GM12878 (cell line): Measurements from ENCODE around the gene CREBRF. TPM values are rescaled to one million over a fixed set of nuclear protein-coding genes. Genes with fewer than 3 reads are reported as not detected.

Experiments
- ATAC-seq: fragments of 200-7000 bp; cut with Tn5 transposase; 3 replicates; pipeline ENCODE4 v1.9.1; 2020; ENCODE audit warnings: mild to moderate bottlenecking, moderate library complexity
- BruUV-seq: library from RNA; stranded (reverse); fragments of 400-500 nt; replicated peaks from 2 replicates; lab custom pipeline; 2021; lab: Mats Ljungman, UMichigan
- CTCF ChIA-PET: fragments of 300-600 bp; sonication (Branson Sonifier 250); formaldehyde crosslinking; extraction: SDS; loops from one replicate; lab custom pipeline; 2021; ENCODE audit warnings: inconsistent platforms; lab: Yijun Ruan, JAX
- POLR2A ChIA-PET: fragments of 350-600 bp; formaldehyde crosslinking; extraction: SDS; loops from one replicate; lab custom pipeline; 2021; ENCODE audit warnings: inconsistent platforms; lab: Charles Lee
- RAD21 ChIA-PET: fragments of 300-600 bp; sonication (Branson Sonifier 250); formaldehyde crosslinking; loops from one replicate; lab custom pipeline; 2023; ENCODE audit warnings: antibody characterized with exemption; ENCODE audit not compliant: unreplicated experiment; lab: Charles Lee
- SMC1A ChIA-PET: fragments of 300-600 bp; sonication (Branson Sonifier 250); formaldehyde crosslinking; loops from one replicate; lab custom pipeline; 2023; ENCODE audit not compliant: unreplicated experiment, uncharacterized antibody; lab: Charles Lee
- DNase-seq: peaks from one replicate; pipeline ENCODE4 v3.0.0-alpha.2; 2011; ENCODE audit warnings: low read depth, low spot score
- FAIRE-seq: peaks from 3 replicates; lab custom pipeline; 2011; peaks lifted over from hg19 to GRCh38; lab: Jason Lieb, UNC
- H2AFZ ChIP-seq: 2 replicates; pipeline ENCODE4 v1.6.0; 2011; ENCODE audit warnings: low read depth, low read length, control low read depth; ENCODE audit not compliant: control insufficient read depth
- H3K27ac ChIP-seq: 2 replicates; pipeline ENCODE4 v1.5.1; 2011; ENCODE audit warnings: control low read depth; ENCODE audit not compliant: control insufficient read depth, insufficient read depth
- H3K27me3 ChIP-seq, 2 experiments: replicated peaks in 1 of 2; 2 replicates each; pipeline versions ENCODE4 v1.6.0 to v1.6.1; 2011; ENCODE audit warnings: low read length in 1 of 2; ENCODE audit not compliant: control insufficient read depth in 2 of 2, insufficient read depth in 2 of 2
- H3K36me3 ChIP-seq, 2 experiments: 2 replicates each; pipeline ENCODE4 v1.5.1; 2011; ENCODE audit warnings: low read length in 1 of 2; ENCODE audit not compliant: control insufficient read depth in 2 of 2, insufficient read depth in 2 of 2
- H3K4me1 ChIP-seq: 2 replicates; pipeline ENCODE4 v1.6.1; 2011; ENCODE audit warnings: mild to moderate bottlenecking, low read length, moderate library complexity, mixed read lengths; ENCODE audit not compliant: control insufficient read depth, insufficient read depth
- H3K4me2 ChIP-seq: 2 replicates; pipeline ENCODE4 v1.6.0; 2011; ENCODE audit warnings: control low read depth; ENCODE audit not compliant: control insufficient read depth, insufficient read depth
- H3K4me3 ChIP-seq: fragments of 200-600 bp; sonication (generic); 2 replicates; pipeline ENCODE4 v1.5.1; 2016
- H3K79me2 ChIP-seq: 2 replicates; pipeline ENCODE4 v1.6.0; 2011; ENCODE audit warnings: low read length; ENCODE audit not compliant: control insufficient read depth, insufficient read depth
- H3K9ac ChIP-seq: 2 replicates; pipeline ENCODE4 v1.8.0; 2011; ENCODE audit warnings: low read length, control low read depth, mixed read lengths; ENCODE audit not compliant: control insufficient read depth, insufficient read depth
- H3K9me3 ChIP-seq: replicated peaks from 3 replicates; pipeline ENCODE4 v1.5.1; 2011; ENCODE audit warnings: mild to moderate bottlenecking, low read length; ENCODE audit not compliant: control insufficient read depth, insufficient read depth
- H4K20me1 ChIP-seq: 2 replicates; pipeline ENCODE4 v1.6.0; 2011; ENCODE audit not compliant: control insufficient read depth, insufficient read depth
- E4F1 ChIP-seq: fragments of 450-650 bp; IDR thresholded peaks from 2 replicates; pipeline ENCODE4 v1.6.1; 2018; ENCODE audit warnings: borderline replicate concordance, mild to moderate bottlenecking; ENCODE audit not compliant: partially characterized antibody
- EP300 ChIP-seq, 2 experiments: fragments of 150-350 bp in 1 of 2; IDR thresholded peaks; 2 replicates each; pipeline ENCODE4 v1.6.1; 2011 to 2012; ENCODE audit warnings: low read depth in 2 of 2, low read length in 2 of 2, borderline replicate concordance in 1 of 2, improper control_type of control experiment in 1 of 2, inconsistent platforms in 1 of 2; ENCODE audit not compliant: control insufficient read depth in 1 of 2
- MEF2A ChIP-seq: IDR thresholded peaks from 2 replicates; pipeline ENCODE4 v1.6.1; 2011; ENCODE audit warnings: low read depth, mild to moderate bottlenecking, low read length, moderate library complexity; ENCODE audit not compliant: insufficient read depth
- MTA2 ChIP-seq: fragments of 450-650 bp; IDR thresholded peaks from 2 replicates; pipeline ENCODE4 v1.6.1; 2016; ENCODE audit warnings: low read depth, mild to moderate bottlenecking, moderate library complexity
- MTA3 ChIP-seq: IDR thresholded peaks from 2 replicates; pipeline ENCODE4 v1.6.1; 2012; ENCODE audit warnings: low read length, inconsistent platforms, borderline replicate concordance
- NFIC ChIP-seq: IDR thresholded peaks from 2 replicates; pipeline ENCODE4 v1.6.1; 2012; ENCODE audit warnings: low read depth, mild to moderate bottlenecking, inconsistent platforms, low read length, moderate library complexity
- NR2C1 ChIP-seq: fragments of 450-650 bp; IDR thresholded peaks from 2 replicates; pipeline ENCODE4 v1.6.1; 2017; ENCODE audit warnings: antibody characterized with exemption, mild to moderate bottlenecking, moderate library complexity
- PAX8 ChIP-seq: fragments of 450-650 bp; IDR thresholded peaks from 2 replicates; pipeline ENCODE4 v1.6.1; 2017; ENCODE audit warnings: mild to moderate bottlenecking, moderate library complexity
- TAF1 ChIP-seq: IDR thresholded peaks from 2 replicates; pipeline ENCODE4 v1.6.1; 2011; ENCODE audit warnings: mild to moderate bottlenecking, low read depth, low read length, borderline replicate concordance
- YBX1 ChIP-seq: fragments of 450-650 bp; IDR thresholded peaks from 2 replicates; pipeline ENCODE4 v1.6.1; 2016; ENCODE audit warnings: antibody characterized with exemption
- WGBS: methylation state at CpG from one replicate; pipeline ENCODE4 v1.1.6; 2016; ENCODE audit warnings: low lambda C conversion rate; ENCODE audit not compliant: insufficient replicate concordance, insufficient coverage; ENCODE audit errors: missing lambda C conversion rate; 5-methylcytosine and 5-hydroxymethylcytosine counted together
- in situ Hi-C: fragments of 300-500 bp; cut with MboI; formaldehyde crosslinking; loops from 9 replicates; pipeline ENCODE4 v1.14.3; 2018; ENCODE audit warnings: mixed read lengths
- intact Hi-C: fragments of 100-400 bp; cut with micrococcal nuclease; formaldehyde crosslinking; loops from one replicate; pipeline ENCODE4 v1.14.2; 2022; ENCODE audit not compliant: unreplicated experiment
- polyA plus RNA-seq, 11 experiments: library from polyadenylated mRNA; depleted of rRNA in 4 of 11; unstranded in 6 of 11; stranded (reverse) in 5 of 11; fragments of >200 nt; fragmentation: Nextera tagmentation in 4 of 11; fragmentation: Illumina TruSeq in 1 of 11; extraction: Ambion mirVana in 4 of 11; extraction: Trizol in 1 of 11; gene quantifications; 1 replicate in 1 of 11; 2 replicates in 10 of 11; pipeline versions ENCODE4 v1.2.1 to v1.2.3, GENCODE V29; 2011 to 2016; ENCODE audit warnings: inconsistent platforms in 2 of 11, missing spikeins in 2 of 11, low read depth in 1 of 11
- total RNA-seq, 4 experiments: library from RNA; depleted of rRNA in 3 of 4; stranded (reverse); fragments of >200 nt in 3 of 4; fragmentation: Illumina TruSeq in 1 of 4; extraction: Trizol in 1 of 4; gene quantifications; 2 replicates each; pipeline versions ENCODE4 v1.2.1 to v1.2.3, GENCODE V29; 2013 to 2021
- TF ChIP-seq, protein P1 (sequence below): fragments of 450-650 bp; formaldehyde crosslinking; IDR thresholded peaks from 2 replicates; pipeline ENCODE4 v1.5.0; 2022; ENCODE audit warnings: mild to moderate bottlenecking, missing genetic modification characterization
- TF ChIP-seq, protein P2 (sequence below): fragments of 450-650 bp; IDR thresholded peaks from 2 replicates; pipeline ENCODE4 v1.6.1; 2018; ENCODE audit warnings: mild to moderate bottlenecking, low read depth, moderate library complexity; ENCODE audit not compliant: partially characterized antibody

Gene CREBRF
- total and polyA plus RNA-seq, 10 of the 15 experiments (the other 5 are each of a cell fraction or from before 2014, with no cell fraction given), result 1.2 to 12.7 (median 3.9) TPM

- TF ChIP-seq E4F1 (no peak), TAF1 (no peak), PAX8 (no peak)
Observed at GRCh38 chr5:173119719-173120118, 63.6 kb downstream of the CREBRF start (continued).

GRCh38 chr5:173123416-173123815 is 67.3 kb downstream of the CREBRF start:
- Histone ChIP-seq H3K9ac (no peak overlapping the region), H3K4me1 (no peaks in the 10 kb centered on the region), H3K79me2 (no peaks in the 10 kb centered on the region), H2AFZ (no peak overlapping the region), H3K9me3 (no peaks in the 10 kb centered on the region; the same call in 2 of the 3 replicates), H4K20me1 (no peaks in the 10 kb centered on the region), H3K27ac (no peak overlapping the region), H3K4me2 (no peak overlapping the region), H3K36me3 (peaks cover 0 to 1% of the 10 kb centered on the region in 2 experiments; a peak in 2 of 4 replicates), H3K27me3 (no peaks in the 10 kb centered on the region), H3K4me3 (no peak overlapping the region)
- RAD21 ChIA-PET, result no interaction called here
- BruUV-seq, result TSS peak; percentile 68
- in situ Hi-C loops (no loop called here), intact Hi-C loops (no loop called here)
- POLR2A ChIA-PET, result interaction anchor here (0.5 kb wide), 1 partner anchor 13 kb away, joined by 3 read pairs; no protein-coding TSS in a partner anchor
- ATAC-seq (no peak), DNase-seq (no peak), FAIRE-seq (no peak)
- CTCF ChIA-PET, result interaction anchor here (0.6 to 1.2 kb wide), 2 partner anchors 9 to 58 kb away, joined by 3 to 4 read pairs; no protein-coding TSS in a partner anchor
- 97% methylated on average over 3 of the region's 3 CpGs for WGBS
- SMC1A ChIA-PET, result interaction anchor here (0.9 to 1.5 kb wide), 5 partner anchors 12 to 140 kb away, joined by 3 to 6 read pairs (median 3); partner anchors contain the start of gene ATP6V0E1
- TF ChIP-seq, protein P1, sequence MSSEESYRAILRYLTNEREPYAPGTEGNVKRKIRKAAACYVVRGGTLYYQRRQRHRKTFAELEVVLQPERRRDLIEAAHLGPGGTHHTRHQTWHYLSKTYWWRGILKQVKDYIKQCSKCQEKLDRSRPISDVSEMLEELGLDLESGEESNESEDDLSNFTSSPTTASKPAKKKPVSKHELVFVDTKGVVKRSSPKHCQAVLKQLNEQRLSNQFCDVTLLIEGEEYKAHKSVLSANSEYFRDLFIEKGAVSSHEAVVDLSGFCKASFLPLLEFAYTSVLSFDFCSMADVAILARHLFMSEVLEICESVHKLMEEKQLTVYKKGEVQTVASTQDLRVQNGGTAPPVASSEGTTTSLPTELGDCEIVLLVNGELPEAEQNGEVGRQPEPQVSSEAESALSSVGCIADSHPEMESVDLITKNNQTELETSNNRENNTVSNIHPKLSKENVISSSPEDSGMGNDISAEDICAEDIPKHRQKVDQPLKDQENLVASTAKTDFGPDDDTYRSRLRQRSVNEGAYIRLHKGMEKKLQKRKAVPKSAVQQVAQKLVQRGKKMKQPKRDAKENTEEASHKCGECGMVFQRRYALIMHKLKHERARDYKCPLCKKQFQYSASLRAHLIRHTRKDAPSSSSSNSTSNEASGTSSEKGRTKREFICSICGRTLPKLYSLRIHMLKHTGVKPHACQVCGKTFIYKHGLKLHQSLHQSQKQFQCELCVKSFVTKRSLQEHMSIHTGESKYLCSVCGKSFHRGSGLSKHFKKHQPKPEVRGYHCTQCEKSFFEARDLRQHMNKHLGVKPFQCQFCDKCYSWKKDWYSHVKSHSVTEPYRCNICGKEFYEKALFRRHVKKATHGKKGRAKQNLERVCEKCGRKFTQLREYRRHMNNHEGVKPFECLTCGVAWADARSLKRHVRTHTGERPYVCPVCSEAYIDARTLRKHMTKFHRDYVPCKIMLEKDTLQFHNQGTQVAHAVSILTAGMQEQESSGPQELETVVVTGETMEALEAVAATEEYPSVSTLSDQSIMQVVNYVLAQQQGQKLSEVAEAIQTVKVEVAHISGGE, result no peak
- TF ChIP-seq NR2C1 (no peak), MTA2 (no peak), YBX1 (no peak), MEF2A (no peak), NFIC (no peak), EP300 (IDR thresholded peaks at IDR 0.05; ENCODE audit: borderline replicate concordance in 1 of 2, control insufficient read depth in 1 of 2, low read depth in 2 of 2, low read length in 2 of 2) (no peak), MTA3 (no peak)
- TF ChIP-seq, protein P2, sequence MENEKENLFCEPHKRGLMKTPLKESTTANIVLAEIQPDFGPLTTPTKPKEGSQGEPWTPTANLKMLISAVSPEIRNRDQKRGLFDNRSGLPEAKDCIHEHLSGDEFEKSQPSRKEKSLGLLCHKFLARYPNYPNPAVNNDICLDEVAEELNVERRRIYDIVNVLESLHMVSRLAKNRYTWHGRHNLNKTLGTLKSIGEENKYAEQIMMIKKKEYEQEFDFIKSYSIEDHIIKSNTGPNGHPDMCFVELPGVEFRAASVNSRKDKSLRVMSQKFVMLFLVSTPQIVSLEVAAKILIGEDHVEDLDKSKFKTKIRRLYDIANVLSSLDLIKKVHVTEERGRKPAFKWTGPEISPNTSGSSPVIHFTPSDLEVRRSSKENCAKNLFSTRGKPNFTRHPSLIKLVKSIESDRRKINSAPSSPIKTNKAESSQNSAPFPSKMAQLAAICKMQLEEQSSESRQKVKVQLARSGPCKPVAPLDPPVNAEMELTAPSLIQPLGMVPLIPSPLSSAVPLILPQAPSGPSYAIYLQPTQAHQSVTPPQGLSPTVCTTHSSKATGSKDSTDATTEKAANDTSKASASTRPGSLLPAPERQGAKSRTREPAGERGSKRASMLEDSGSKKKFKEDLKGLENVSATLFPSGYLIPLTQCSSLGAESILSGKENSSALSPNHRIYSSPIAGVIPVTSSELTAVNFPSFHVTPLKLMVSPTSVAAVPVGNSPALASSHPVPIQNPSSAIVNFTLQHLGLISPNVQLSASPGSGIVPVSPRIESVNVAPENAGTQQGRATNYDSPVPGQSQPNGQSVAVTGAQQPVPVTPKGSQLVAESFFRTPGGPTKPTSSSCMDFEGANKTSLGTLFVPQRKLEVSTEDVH, result no peak
